ENCODE results near the gene RPS15.

The RPS15 gene

DNA sequence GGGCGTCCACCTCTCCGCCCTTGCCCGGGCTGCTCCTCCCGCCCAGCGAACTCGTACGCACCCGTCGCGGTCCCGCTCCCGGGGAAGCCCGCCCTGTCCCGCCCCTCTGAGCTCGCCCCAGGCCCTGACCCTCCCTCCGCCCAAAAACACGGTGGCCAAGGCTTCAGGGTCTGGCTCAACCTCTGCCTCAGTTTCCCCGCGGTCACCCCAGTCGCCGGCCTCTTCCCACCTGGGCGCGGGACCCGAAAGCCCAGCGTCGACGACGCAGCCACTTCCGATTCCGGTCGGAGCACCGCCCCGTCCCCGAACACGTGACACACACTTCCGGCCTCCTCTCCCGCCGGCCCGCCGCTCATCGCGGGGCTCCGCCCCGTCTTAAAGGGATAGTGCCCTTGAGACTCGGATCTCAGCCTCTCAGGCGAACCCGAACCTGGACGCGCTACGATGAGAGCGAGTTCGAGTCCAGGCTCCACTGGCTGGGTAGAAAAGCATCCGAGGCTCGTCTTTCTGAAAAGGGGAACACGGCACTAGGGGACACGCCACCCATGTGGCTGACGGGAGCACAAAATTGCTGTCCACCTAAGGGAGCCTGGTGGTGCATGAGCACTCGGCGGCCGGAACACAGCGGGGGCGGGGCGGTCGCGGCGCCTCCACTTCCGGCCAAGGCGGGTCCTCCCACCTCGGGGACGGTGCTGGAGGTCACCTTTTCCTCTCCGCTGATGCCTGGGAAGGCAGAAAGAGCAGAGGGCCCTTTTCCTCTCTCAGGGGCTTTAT lies 40.9 kb downstream of the RPS15 start, which contains the start of gene C19orf25:
C19orf25 (minus strand) TSS at position 282 of the 774 bp plus-strand sequence. CDS start 312 bp downstream, outside the sequence.
- Histone ChIP-seq H3K36me3 (peaks cover 20 to 36% (median 34%) of the 10 kb centered on the region in 11 experiments; a peak in 21 of 22 replicates), H4K20me1 (peaks cover 38 to 46% (median 44%) of the 10 kb centered on the region in 11 experiments), H3K4me2 (peak within 1 kb of the TSS; percentile 91 to 96 (median 95)), H3K4me1 (peaks cover 30 to 44% (median 37%) of the 10 kb centered on the region in 10 experiments), H3K4me3 (peak within 1 kb of the TSS; percentile 75 to 89 (median 86)), H3K9me3 (replicated peaks in 1 of 11) (no peaks in the 10 kb centered on the region), H3K9ac (peak within 1 kb of the TSS; percentile 70 to 89 (median 86)), H3K27me3 (peaks cover 0 to 6% (median 0%) of the 10 kb centered on the region in 11 experiments; a peak in 7 of 22 replicates), H3K27ac (peak within 1 kb of the TSS; percentile 52 to 86 (median 78))
- TF ChIP-seq Cebpa-rat (IDR thresholded peaks at IDR 0.05) = no peak

DNA sequence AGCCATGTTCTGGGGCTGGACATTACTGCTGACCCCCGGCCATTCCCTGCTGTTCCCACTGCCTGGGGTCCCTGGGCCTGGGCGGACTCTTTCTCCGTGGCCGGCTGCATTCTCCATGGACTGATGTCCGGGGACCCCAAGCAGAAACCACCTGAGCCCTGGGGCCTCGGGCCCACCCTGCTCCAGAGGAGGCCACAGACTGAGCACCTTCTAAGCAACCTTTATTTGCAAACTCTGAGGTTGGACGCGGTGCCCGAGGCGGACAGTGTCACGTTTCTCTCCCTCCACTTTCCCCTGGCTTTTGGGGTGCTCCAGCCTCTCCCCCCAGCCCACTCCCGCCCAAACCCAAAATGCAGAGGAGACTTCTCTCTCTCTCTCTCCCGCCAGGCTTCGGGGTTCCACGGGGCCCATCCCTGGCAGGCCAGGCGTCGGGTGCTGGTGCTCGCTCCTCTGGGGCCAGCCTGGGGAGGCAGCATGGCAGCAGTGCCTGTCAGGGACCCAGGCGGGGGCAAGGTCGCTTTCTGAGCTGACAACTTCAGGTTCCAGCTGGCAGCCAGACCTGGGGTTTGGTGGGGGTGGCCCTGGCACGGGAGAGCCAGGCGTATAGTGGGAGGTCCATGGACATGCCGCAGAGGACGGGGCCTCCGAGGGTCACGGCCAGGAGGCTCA lies 43.2 kb downstream of the RPS15 start:
- peaks cover 15 to 24% (median 22%) of the 10 kb centered on the region in 11 experiments for H4K20me1 ChIP-seq
- 0 out of 22 replicates have a peak overlapping the region, but pooled peaks of 1 of the 11 experiments have one; percentile 21 for H3K27ac ChIP-seq
- H3K9me3 ChIP-seq (replicated peaks in 1 of 11) = no peaks in the 10 kb centered on the region
- peak overlapping the region; percentile 6 to 96 (median 91); a peak in 14 of 22 replicates for H3K4me2 ChIP-seq
- TF ChIP-seq Cebpa-rat (IDR thresholded peaks at IDR 0.05) = no peak
- 0 out of 22 replicates have a peak overlapping the region, but pooled peaks of 1 of the 11 experiments have one; percentile 20 for H3K9ac ChIP-seq
- peaks cover 0 to 14% (median 12%) of the 10 kb centered on the region in 11 experiments; a peak in 19 of 22 replicates for H3K36me3 ChIP-seq
- H3K27me3 ChIP-seq = no peaks in the 10 kb centered on the region
- no peak overlapping the region for H3K4me3 ChIP-seq
- H3K4me1 ChIP-seq = peaks cover 30 to 44% (median 37%) of the 10 kb centered on the region in 10 experiments

DNA sequence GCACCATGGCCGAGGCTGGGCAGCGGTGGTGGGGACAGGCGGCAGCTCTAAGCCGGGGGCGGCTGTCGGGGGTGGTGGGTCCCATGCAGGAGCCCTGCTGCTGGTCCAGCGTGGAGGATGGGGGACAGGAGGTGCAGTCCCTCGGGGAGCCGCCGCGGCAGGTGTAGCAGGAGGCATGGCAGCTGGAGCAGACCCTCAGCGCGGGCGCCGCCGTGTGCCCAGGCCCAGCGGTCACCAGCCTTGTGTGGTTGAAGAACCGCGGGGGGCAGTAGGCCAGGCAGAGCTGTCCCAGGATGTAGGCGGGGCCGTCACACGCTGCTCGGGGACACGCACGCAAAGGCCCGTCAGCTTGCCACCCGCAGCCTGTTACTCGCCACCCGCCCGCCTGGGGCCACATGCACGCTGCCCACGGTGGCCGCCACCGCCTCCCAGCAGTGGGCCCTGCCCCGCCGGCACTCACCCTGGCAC lies 43.7 kb downstream of the RPS15 start:
- Histone ChIP-seq H4K20me1 (peaks cover 10 to 18% (median 16%) of the 10 kb centered on the region in 11 experiments; a peak in 18 of 22 replicates), H3K4me3 (no peak overlapping the region), H3K9ac (no peak overlapping the region)

DNA sequence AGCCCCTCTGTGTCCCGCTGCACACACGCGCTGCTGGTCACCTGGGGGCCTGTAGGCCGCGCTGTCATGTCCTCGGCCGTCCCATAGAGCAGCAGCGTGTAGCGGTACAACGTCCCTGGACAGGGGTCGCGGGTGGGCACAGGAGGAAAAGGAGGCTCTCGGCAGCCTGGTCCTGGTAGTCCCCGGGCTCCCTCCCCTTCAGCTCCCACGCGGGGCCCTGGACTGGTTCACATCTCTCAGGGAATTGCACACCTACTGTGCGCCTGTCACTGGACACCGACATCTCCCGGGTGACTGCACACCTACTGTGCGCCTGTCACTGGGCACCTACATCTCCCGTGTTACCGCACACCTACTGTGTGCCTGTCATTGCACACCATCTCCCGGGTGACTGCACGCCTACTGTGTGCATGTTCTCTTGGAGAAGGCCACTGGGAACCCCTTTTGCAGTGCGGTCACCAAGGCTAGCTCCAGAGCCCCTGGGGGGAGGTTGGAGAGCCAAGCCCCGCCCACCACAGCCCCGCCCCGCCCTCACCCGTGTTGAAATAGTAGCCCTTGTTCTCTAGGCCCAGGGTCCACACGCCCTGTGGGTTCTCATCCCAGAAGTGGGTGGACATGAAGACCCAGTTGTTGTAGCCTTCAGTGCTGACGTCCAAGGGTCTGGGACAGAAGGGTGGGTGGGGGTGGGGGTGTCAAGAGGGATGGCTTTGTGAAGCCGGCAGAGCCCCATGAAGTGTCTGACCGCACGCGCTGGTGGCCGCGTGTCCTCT lies 44.4 kb downstream of the RPS15 start:
- Histone ChIP-seq H4K20me1 (peaks cover 3 to 12% (median 10%) of the 10 kb centered on the region in 11 experiments; a peak in 16 of 22 replicates), H3K9ac (no peak overlapping the region), H3K36me3 (peaks cover 0 to 2% (median under 1%) of the 10 kb centered on the region in 11 experiments; a peak in 6 of 22 replicates), H3K4me1 (peaks cover 24 to 37% (median 30%) of the 10 kb centered on the region in 10 experiments), H3K9me3 (replicated peaks in 1 of 11) (no peaks in the 10 kb centered on the region), H3K27me3 (no peaks in the 10 kb centered on the region), H3K4me2 (no peak overlapping the region), H3K4me3 (no peak overlapping the region), H3K27ac (no peak overlapping the region)
- no peak for TF ChIP-seq Cebpa-rat (IDR thresholded peaks at IDR 0.05)

More for the DNA sequence above, 43.7 kb downstream of the RPS15 start:
- no peak for TF ChIP-seq Cebpa-rat (IDR thresholded peaks at IDR 0.05)
- Histone ChIP-seq H3K9me3 (replicated peaks in 1 of 11) (no peaks in the 10 kb centered on the region), H3K27me3 (no peaks in the 10 kb centered on the region), H3K4me2 (no peak overlapping the region), H3K4me1 (peaks cover 30 to 43% (median 36%) of the 10 kb centered on the region in 10 experiments), H3K27ac (no peak overlapping the region), H3K36me3 (peaks cover 0 to 8% (median 7%) of the 10 kb centered on the region in 11 experiments; a peak in 15 of 22 replicates)

DNA sequence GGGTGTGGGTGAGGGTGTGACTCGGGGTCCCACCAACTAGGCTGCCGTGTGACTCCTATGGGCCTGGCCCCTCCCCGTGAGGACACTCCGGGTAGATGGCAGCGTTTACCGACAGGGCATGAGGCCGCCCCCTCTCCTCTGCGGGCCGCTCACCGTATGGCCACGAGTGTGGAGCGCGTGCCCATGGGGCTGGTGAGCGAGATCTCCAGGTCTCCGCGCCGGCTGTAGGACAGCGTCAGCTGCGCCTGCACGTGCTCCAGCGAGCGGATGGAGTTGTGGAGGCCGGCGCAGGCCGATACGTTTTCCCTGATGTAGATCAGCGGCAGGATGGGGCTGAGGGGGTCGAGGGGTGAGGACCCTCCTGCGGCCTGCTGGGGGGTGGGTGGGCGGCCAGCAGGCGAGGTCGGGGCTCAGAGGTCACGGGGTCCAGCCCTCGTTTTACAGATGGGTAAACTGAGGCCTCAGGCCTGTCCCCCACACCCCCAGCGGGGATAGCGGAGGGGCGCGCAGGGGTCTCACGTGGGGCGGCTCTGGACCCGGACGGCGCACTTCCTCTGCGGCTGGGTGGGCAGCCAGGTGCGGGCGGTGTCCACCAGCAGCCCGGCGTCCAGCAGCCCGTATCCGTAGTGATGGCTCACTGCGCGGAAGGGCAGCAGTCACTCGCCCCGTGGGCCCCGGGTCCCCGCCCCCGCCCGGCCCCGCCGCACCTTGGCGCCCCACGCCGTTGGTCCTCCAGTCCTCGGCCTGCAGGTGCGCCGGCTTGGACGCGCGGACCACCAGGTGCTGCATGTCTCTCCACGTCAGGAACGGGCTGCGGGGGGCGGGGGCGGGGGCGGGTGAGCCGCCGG lies 45.2 kb downstream of the RPS15 start:
- H3K4me2 ChIP-seq = no peak overlapping the region
- H3K4me1 ChIP-seq = peaks cover 19 to 34% (median 29%) of the 10 kb centered on the region in 10 experiments
- no peak overlapping the region for H3K9ac ChIP-seq
- no peaks in the 10 kb centered on the region for H3K27me3 ChIP-seq
- no peak overlapping the region for H3K27ac ChIP-seq
- no peak for TF ChIP-seq Cebpa-rat (IDR thresholded peaks at IDR 0.05)
- no peaks in the 10 kb centered on the region for H3K36me3 ChIP-seq
- peaks cover 0 to 4% (median 2%) of the 10 kb centered on the region in 11 experiments; a peak in 9 of 22 replicates for H4K20me1 ChIP-seq
- no peak overlapping the region for H3K4me3 ChIP-seq
- H3K9me3 ChIP-seq (replicated peaks in 1 of 11) = no peaks in the 10 kb centered on the region

DNA sequence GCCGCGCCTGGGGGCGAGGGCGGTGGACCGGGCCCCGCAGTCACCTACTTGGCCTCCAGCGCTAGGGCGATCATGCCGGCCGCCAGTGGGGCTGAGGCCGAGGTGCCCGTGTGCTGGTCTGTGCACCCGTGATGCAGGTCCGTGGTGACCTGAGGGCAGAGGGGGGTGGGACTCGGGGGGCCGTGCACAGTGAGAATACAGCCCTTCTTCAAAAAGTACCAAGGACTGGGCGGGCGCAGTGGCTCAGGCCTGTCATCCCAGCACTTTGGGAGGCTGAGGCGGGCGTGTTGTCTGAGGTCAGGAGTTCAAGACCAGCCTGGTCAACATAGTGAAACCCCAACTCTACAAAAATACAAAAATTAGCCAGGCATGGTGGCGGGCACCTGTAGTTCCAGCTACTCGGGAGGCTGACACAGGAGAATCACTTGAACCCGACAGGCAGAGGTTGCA lies 45.8 kb downstream of the RPS15 start:
- no peaks in the 10 kb centered on the region for H4K20me1 ChIP-seq
- no peak overlapping the region for H3K9ac ChIP-seq
- no peaks in the 10 kb centered on the region for H3K27me3 ChIP-seq
- H3K4me1 ChIP-seq = peaks cover 25 to 38% (median 34%) of the 10 kb centered on the region in 10 experiments
- no peak overlapping the region for H3K4me2 ChIP-seq
- H3K4me3 ChIP-seq = no peak overlapping the region
- H3K27ac ChIP-seq = no peak overlapping the region
- TF ChIP-seq Cebpa-rat (IDR thresholded peaks at IDR 0.05) = no peak
- H3K9me3 ChIP-seq (replicated peaks in 1 of 11) = no peaks in the 10 kb centered on the region
- H3K36me3 ChIP-seq = no peaks in the 10 kb centered on the region

DNA sequence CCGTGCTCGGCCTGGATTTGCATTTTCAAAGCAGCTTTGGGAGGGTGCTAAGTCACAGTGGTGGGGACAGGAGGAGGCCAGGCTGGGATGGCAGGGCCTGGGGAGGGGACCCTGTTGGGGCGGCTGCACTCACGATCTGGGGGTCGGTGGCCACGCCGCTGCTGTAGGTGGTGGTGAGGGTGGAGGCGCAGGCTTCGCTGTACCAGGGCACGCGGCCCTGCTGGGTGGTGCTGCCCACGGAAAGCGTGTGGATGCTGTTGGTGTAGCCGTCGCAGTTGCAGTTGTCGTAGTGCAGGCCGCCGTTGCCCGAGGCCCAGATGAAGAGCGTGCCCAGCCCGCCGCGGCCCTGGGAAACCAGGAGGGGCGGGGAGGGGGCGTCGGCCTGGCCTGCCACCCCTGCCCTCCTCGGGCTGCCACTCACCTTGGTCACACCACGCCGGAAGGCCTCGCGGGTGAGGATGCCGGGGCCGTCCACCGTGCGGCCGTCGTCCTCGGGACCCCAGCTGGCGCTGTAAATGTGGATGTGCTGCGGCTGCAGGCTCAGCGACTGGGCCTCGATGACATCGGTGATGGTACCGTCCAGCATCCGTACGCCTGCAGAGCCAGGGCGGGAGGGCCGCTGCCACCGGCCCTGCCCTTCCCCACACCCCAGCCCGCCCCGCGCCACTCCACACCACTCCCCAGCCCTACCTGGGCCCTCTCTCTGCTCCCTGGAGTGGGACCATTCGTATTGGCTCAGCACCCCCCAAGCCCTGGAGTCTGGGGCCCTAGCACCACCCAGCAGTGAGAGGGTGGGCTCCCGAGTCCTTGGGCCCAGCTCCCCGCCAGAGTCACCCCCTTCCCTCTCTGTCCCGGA lies 48.8 kb downstream of the RPS15 start:
- H3K36me3 ChIP-seq = no peaks in the 10 kb centered on the region
- peaks cover 26 to 38% (median 33%) of the 10 kb centered on the region in 10 experiments for H3K4me1 ChIP-seq
- no peak overlapping the region for H3K4me3 ChIP-seq
- no peaks in the 10 kb centered on the region; a peak in 1 of 22 replicates for H4K20me1 ChIP-seq
- no peak overlapping the region for H3K9ac ChIP-seq
- TF ChIP-seq Cebpa-rat (IDR thresholded peaks at IDR 0.05) = no peak
- H3K27me3 ChIP-seq = peaks cover 0 to 7% (median 0%) of the 10 kb centered on the region in 11 experiments; a peak in 2 of 22 replicates
- H3K9me3 ChIP-seq (replicated peaks in 1 of 11) = no peaks in the 10 kb centered on the region
- H3K27ac ChIP-seq = no peak overlapping the region
- H3K4me2 ChIP-seq = no peak overlapping the region

Measured in BLaER1 treated with 17β-estradiol and CSF1 and Interleukin-3, amounts not matched to agents 10 nM and 100 nM (cell line).